Parathyroid adenoma (tissue), 2 donors: ENCODE results near the gene VPS11.

Experiments
- H2AFZ ChIP-seq: fragments of 300-600 bp; sonication (generic); one replicate; pipeline ENCODE4 v1.7.0; 2017; ENCODE audit warnings: antibody characterized with exemption, mild to moderate bottlenecking
- H3K27ac ChIP-seq: fragments of 300-600 bp; sonication (generic); one replicate; pipeline ENCODE4 v1.7.0; 2017
- H3K27me3 ChIP-seq: fragments of 300-600 bp; sonication (generic); one replicate; pipeline ENCODE4 v1.7.0; 2017; ENCODE audit warnings: low read length; ENCODE audit not compliant: control insufficient read depth, insufficient read depth
- H3K36me3 ChIP-seq: fragments of 300-600 bp; sonication (generic); one replicate; pipeline ENCODE4 v1.7.0; 2017; ENCODE audit warnings: low read length; ENCODE audit not compliant: control insufficient read depth, insufficient read depth
- H3K4me1 ChIP-seq: fragments of 300-600 bp; sonication (generic); one replicate; pipeline ENCODE4 v1.7.0; 2017; ENCODE audit warnings: control low read depth
- H3K4me2 ChIP-seq: fragments of 300-600 bp; sonication (generic); one replicate; pipeline ENCODE4 v1.7.0; 2017; ENCODE audit warnings: low read length
- H3K4me3 ChIP-seq: fragments of 300-600 bp; sonication (generic); one replicate; pipeline ENCODE4 v1.7.0; 2017; ENCODE audit warnings: low read depth, low read length
- H3K79me2 ChIP-seq: fragments of 300-600 bp; sonication (generic); one replicate; pipeline ENCODE4 v1.7.0; 2017; ENCODE audit warnings: control low read depth
- H3K9ac ChIP-seq: fragments of 300-600 bp; sonication (generic); one replicate; pipeline ENCODE4 v1.7.0; 2017; ENCODE audit warnings: mild to moderate bottlenecking
- H3K9me3 ChIP-seq: fragments of 300-600 bp; sonication (generic); one replicate; pipeline ENCODE4 v1.7.0; 2017; ENCODE audit warnings: low read length; ENCODE audit not compliant: control insufficient read depth
- CTCF ChIP-seq: fragments of 300-600 bp; sonication (generic); IDR thresholded peaks from one replicate; pipeline ENCODE4 v1.7.0; 2017; ENCODE audit warnings: antibody characterized with exemption, mild to moderate bottlenecking
- donor health status: primary hyperparathyroidism.

VPS11 gene

GRCh38 chr11:119088406-119088805 is 20.8 kb downstream of the VPS11 start:
- H3K4me2 ChIP-seq, result no peak overlapping the region
- no peaks in the 10 kb centered on the region for H3K27me3 ChIP-seq
- H3K9me3 ChIP-seq, result no peaks in the 10 kb centered on the region
- no peak for TF ChIP-seq CTCF
- no peaks in the 10 kb centered on the region for H3K79me2 ChIP-seq
- H3K36me3 ChIP-seq, result no peaks in the 10 kb centered on the region
- no peak overlapping the region for H3K4me3 ChIP-seq
- no peak overlapping the region for H3K27ac ChIP-seq
- no peak overlapping the region for H3K9ac ChIP-seq
- peaks cover 10% of the 10 kb centered on the region for H3K4me1 ChIP-seq
- no peak overlapping the region for H2AFZ ChIP-seq

GRCh38 chr11:119089319-119089718 is 21.7 kb downstream of the VPS11 start:
- H3K9me3 ChIP-seq, result no peaks in the 10 kb centered on the region
- no peaks in the 10 kb centered on the region for H3K27me3 ChIP-seq
- H3K4me3 ChIP-seq, result no peak overlapping the region
- no peak for TF ChIP-seq CTCF
- no peaks in the 10 kb centered on the region for H3K79me2 ChIP-seq
- H3K4me1 ChIP-seq, result peaks cover 14% of the 10 kb centered on the region
- H3K9ac ChIP-seq, result no peak overlapping the region
- H3K27ac ChIP-seq, result no peak overlapping the region
- H2AFZ ChIP-seq, result no peak overlapping the region
- H3K36me3 ChIP-seq, result no peaks in the 10 kb centered on the region
- no peak overlapping the region for H3K4me2 ChIP-seq

GRCh38 chr11:119091178-119091577 is 23.6 kb downstream of the VPS11 start:
- no peak overlapping the region for H2AFZ ChIP-seq
- H3K9me3 ChIP-seq, result no peaks in the 10 kb centered on the region
- no peak overlapping the region for H3K9ac ChIP-seq
- H3K4me1 ChIP-seq, result peaks cover 7% of the 10 kb centered on the region
- no peak overlapping the region for H3K4me2 ChIP-seq
- H3K27ac ChIP-seq, result no peak overlapping the region
- no peaks in the 10 kb centered on the region for H3K79me2 ChIP-seq
- no peak for TF ChIP-seq CTCF
- H3K36me3 ChIP-seq, result no peaks in the 10 kb centered on the region
- H3K27me3 ChIP-seq, result no peaks in the 10 kb centered on the region
- H3K4me3 ChIP-seq, result no peak overlapping the region

GRCh38 chr11:119091966-119092879 is 24.6 kb downstream of the VPS11 start:
- Histone ChIP-seq H3K36me3 (no peaks in the 10 kb centered on the region), H3K79me2 (no peaks in the 10 kb centered on the region), H3K4me2 (no peak overlapping the region), H2AFZ (no peak overlapping the region), H3K4me3 (no peak overlapping the region), H3K9ac (no peak overlapping the region), H3K27ac (no peak overlapping the region), H3K4me1 (peaks cover 7% of the 10 kb centered on the region), H3K9me3 (no peaks in the 10 kb centered on the region), H3K27me3 (no peaks in the 10 kb centered on the region)
- TF ChIP-seq CTCF, result no peak
